NB4 (cell line): ENCODE results near the gene OR2S2.

Experiments
- DNase-seq: peaks from one replicate; pipeline ENCODE4 v3.0.0; 2010; ENCODE audit warnings: low read depth
- H3K4me3 ChIP-seq: one replicate; pipeline ENCODE4 v1.5.1; 2011; ENCODE audit warnings: mild to moderate bottlenecking, low read depth, low read length, moderate library complexity
- MYC ChIP-seq: IDR thresholded peaks from 2 replicates; pipeline ENCODE4 v1.6.1; 2011; ENCODE audit warnings: low read depth, low read length
- POLR2A ChIP-seq: IDR thresholded peaks from 2 replicates; pipeline ENCODE4 v1.6.1; 2011; ENCODE audit warnings: mild to moderate bottlenecking; ENCODE audit not compliant: insufficient read length; ENCODE audit errors: extremely low read depth
- TF ChIP-seq, protein P1 (sequence below): IDR thresholded peaks from one replicate; pipeline ENCODE4 v1.5.1; 2012; ENCODE audit warnings: low read depth, low read length
- TF ChIP-seq, protein P2 (sequence below): IDR thresholded peaks from 2 replicates; pipeline ENCODE4 v1.6.1; 2011; ENCODE audit warnings: low read depth, low read length

The OR2S2 gene

DNA sequence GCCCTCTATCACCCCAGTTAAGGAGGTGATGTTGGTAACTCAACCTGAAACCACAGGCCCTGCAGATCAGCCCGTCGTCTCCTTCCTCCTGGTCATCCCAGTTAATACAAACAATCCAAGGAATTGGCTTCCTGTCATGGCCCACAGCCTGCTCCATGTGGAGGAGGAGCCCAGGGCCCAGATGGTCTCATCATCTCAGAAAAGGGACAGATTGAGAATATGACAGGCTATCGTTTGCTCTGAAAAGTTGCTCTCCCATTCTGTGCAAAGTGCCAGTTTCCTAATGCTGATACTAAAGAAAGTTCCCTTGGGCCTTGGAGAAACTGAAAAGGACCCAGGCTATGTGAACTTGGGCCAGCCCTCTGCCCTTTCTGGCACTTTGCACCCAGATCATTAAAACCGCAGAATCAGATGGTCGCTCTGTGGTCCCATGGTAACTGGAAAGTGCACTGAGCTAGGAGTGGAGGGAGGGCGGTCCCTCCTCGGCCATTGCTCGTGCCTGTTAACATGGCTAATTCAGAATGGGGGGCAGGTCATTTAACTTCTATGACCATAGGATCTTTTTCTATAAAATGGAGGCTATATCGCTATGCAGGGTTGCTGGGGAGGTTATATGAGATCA is 49.3 kb downstream of the OR2S2 start:
- TF ChIP-seq, protein P1, sequence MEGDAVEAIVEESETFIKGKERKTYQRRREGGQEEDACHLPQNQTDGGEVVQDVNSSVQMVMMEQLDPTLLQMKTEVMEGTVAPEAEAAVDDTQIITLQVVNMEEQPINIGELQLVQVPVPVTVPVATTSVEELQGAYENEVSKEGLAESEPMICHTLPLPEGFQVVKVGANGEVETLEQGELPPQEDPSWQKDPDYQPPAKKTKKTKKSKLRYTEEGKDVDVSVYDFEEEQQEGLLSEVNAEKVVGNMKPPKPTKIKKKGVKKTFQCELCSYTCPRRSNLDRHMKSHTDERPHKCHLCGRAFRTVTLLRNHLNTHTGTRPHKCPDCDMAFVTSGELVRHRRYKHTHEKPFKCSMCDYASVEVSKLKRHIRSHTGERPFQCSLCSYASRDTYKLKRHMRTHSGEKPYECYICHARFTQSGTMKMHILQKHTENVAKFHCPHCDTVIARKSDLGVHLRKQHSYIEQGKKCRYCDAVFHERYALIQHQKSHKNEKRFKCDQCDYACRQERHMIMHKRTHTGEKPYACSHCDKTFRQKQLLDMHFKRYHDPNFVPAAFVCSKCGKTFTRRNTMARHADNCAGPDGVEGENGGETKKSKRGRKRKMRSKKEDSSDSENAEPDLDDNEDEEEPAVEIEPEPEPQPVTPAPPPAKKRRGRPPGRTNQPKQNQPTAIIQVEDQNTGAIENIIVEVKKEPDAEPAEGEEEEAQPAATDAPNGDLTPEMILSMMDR: no peak
- TF ChIP-seq MYC: no peak
- no peak for DNase-seq
- no peak overlapping the region for H3K4me3 ChIP-seq

DNA sequence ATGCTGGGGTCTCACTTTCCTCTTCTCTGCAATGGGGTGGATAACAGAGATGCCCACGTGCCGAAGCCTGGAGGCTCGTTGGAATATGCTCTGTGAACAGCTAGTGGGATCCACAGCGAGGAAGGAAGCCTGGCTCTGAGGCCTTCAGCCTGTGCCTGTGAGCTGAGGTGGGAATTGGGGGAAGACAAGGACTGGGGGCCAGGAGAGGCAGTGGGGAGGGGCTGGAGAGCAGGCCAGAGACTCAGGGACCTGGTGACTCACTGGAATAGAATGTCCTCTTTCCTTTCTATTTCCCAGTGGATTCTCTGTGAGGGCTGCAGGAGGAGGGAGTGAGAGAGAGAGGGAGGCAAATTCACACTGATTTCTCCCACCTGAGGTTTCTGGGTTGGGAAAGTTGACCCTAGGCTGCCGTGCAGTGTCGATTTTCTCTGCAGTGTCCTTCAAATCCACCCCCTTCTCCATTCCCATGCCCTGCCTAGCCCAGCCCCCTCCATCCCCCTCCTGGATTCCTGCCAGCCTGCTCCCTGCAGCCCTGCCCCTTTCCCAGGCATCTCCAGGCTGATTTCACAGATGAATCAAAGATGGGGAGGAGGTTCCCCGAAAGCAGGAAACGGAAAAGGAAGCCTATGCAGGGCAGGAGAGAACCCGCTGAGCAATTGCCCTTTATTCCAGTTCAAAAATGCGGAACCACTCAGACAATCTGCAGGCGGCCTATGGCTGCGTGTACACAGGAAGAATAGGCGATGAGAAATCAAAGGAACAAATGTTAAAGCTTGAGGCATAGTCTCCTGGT is 50.0 kb downstream of the OR2S2 start:
- TF ChIP-seq, protein P1: no peak
- TF ChIP-seq, protein P2, sequence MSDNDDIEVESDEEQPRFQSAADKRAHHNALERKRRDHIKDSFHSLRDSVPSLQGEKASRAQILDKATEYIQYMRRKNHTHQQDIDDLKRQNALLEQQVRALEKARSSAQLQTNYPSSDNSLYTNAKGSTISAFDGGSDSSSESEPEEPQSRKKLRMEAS: no peak
- no peak for TF ChIP-seq POLR2A
- TF ChIP-seq MYC: no peak
- no peak overlapping the region for H3K4me3 ChIP-seq

More for the DNA sequence above, 50.0 kb downstream of the OR2S2 start:
- no peak for DNase-seq
